SK-N-SH (cell line): ENCODE results near the gene WEE1. TPM values are rescaled to one million over a fixed set of nuclear protein-coding genes. Genes with fewer than 3 reads are reported as not detected.

ENCODE experiments used
- CTCF ChIA-PET: fragments of 300-600, 350-600 bp; formaldehyde crosslinking; extraction: SDS; loops from one replicate; lab custom pipeline; 2021; lab: Yijun Ruan, JAX
- POLR2A ChIA-PET: fragments of 350-600 bp; sonication (Branson Sonifier 250); formaldehyde crosslinking; extraction: SDS; loops from one replicate; lab custom pipeline; 2020; ENCODE audit warnings: antibody characterized with exemption, inconsistent platforms; lab: Yijun Ruan, JAX
- DNase-seq: peaks from one replicate; pipeline ENCODE4 v3.0.0; 2012
- H2AFZ ChIP-seq: fragments of 200-600 bp; sonication (generic); 2 replicates; pipeline ENCODE4 v1.8.1; 2016; ENCODE audit warnings: antibody characterized with exemption, mild to moderate bottlenecking, low read depth
- H3F3A ChIP-seq: fragments of 200-600 bp; sonication (generic); replicated peaks from 2 replicates; pipeline ENCODE3; 2016; ENCODE audit warnings: antibody characterized with exemption, mild to moderate bottlenecking; ENCODE audit not compliant: insufficient read depth
- H3K27ac ChIP-seq, 2 experiments: fragments of 200-500 bp in 1 of 2; fragments of 200-600 bp in 1 of 2; sonication (Bioruptor generic) in 1 of 2; sonication (generic), shearing (Covaris generic) in 1 of 2; 2 replicates each; pipeline versions ENCODE4 v1.5.1 to v1.6.1; 2014 to 2016; ENCODE audit warnings: low read depth in 2 of 2, inconsistent platforms in 1 of 2, low read length in 1 of 2, mild to moderate bottlenecking in 1 of 2, mixed read lengths in 1 of 2
- H3K27me3 ChIP-seq: fragments of 200-600 bp; sonication (generic), shearing (Covaris generic); 2 replicates; pipeline ENCODE4 v1.6.1; 2016; ENCODE audit warnings: mixed run types; ENCODE audit not compliant: insufficient read depth
- H3K36me3 ChIP-seq, 2 experiments: fragments of 200-500 bp in 1 of 2; fragments of 200-600 bp in 1 of 2; sonication (Bioruptor generic) in 1 of 2; sonication (generic) in 1 of 2; replicated peaks in 1 of 2; 2 replicates each; pipeline versions ENCODE3 to v1.5.1; 2014 to 2016; ENCODE audit warnings: low read length in 1 of 2, mild to moderate bottlenecking in 1 of 2; ENCODE audit not compliant: insufficient read depth in 2 of 2, control insufficient read depth in 1 of 2
- H3K4me1 ChIP-seq, 2 experiments: fragments of 200-500 bp in 1 of 2; fragments of 200-600 bp in 1 of 2; sonication (Bioruptor generic) in 1 of 2; sonication (generic), shearing (Covaris generic) in 1 of 2; 2 replicates each; pipeline versions ENCODE4 v1.5.1 to v1.6.1; 2014 to 2016; ENCODE audit warnings: low read depth in 1 of 2, low read length in 1 of 2, mixed run types in 1 of 2; ENCODE audit not compliant: insufficient read depth in 2 of 2, control insufficient read depth in 1 of 2
- H3K4me2 ChIP-seq: fragments of 200-600 bp; sonication (generic), shearing (Covaris generic); 2 replicates; pipeline ENCODE4 v1.6.1; 2017; ENCODE audit warnings: mixed run types
- H3K4me3 ChIP-seq, 2 experiments: fragments of 200-500 bp in 1 of 2; fragments of 200-600 bp in 1 of 2; sonication (Bioruptor generic) in 1 of 2; sonication (generic), shearing (Covaris generic) in 1 of 2; 2 replicates each; pipeline versions ENCODE4 v1.5.1 to v1.8.1; 2014 to 2016; ENCODE audit warnings: low read depth in 2 of 2, inconsistent platforms in 1 of 2, low read length in 1 of 2, mild to moderate bottlenecking in 1 of 2, mixed read lengths in 1 of 2, moderate library complexity in 1 of 2
- H3K79me2 ChIP-seq: fragments of 200-600 bp; sonication (generic); 2 replicates; pipeline ENCODE4 v1.8.1; 2017; ENCODE audit warnings: mild to moderate bottlenecking; ENCODE audit not compliant: insufficient read depth
- H3K9ac ChIP-seq: fragments of 200-600 bp; sonication (generic); 2 replicates; pipeline ENCODE4 v1.6.1; 2017; ENCODE audit warnings: mixed run types
- H3K9me2 ChIP-seq: fragments of 200-600 bp; sonication (generic); 2 replicates; pipeline ENCODE4 v1.6.1; 2017; ENCODE audit warnings: mixed run types
- H3K9me3 ChIP-seq: fragments of 200-600 bp; sonication (generic); 2 replicates; pipeline ENCODE4 v1.6.1; 2017; ENCODE audit warnings: mixed run types, mild to moderate bottlenecking, moderate library complexity
- H4K20me1 ChIP-seq: fragments of 200-600 bp; sonication (generic); 2 replicates; pipeline ENCODE4 v1.6.1; 2017; ENCODE audit warnings: mild to moderate bottlenecking, mixed run types; ENCODE audit not compliant: insufficient read depth
- EP300 ChIP-seq, 2 experiments: IDR thresholded peaks; 2 replicates each; pipeline versions ENCODE4 v1.4.0 to v1.6.1; 2012; ENCODE audit warnings: borderline replicate concordance in 1 of 2, low read depth in 1 of 2, low read length in 1 of 2
- EZH2phosphoT487 ChIP-seq: fragments of 200-600 bp; sonication (generic); IDR thresholded peaks from 2 replicates; pipeline ENCODE4 v1.6.1; 2017; ENCODE audit warnings: low read depth, mixed run types, mild to moderate bottlenecking, antibody characterized with exemption, moderate library complexity, borderline replicate concordance
- FOXM1 ChIP-seq: IDR thresholded peaks from 2 replicates; pipeline ENCODE4 v1.4.0; 2012; ENCODE audit warnings: low read depth, mild to moderate bottlenecking
- GABPA ChIP-seq: IDR thresholded peaks from 2 replicates; pipeline ENCODE4 v1.4.0; 2012; ENCODE audit warnings: low read depth, mild to moderate bottlenecking
- GATA2 ChIP-seq: sonication (generic); formaldehyde crosslinking; IDR thresholded peaks from 2 replicates; pipeline ENCODE4 v1.5.0; 2020; ENCODE audit warnings: mild to moderate bottlenecking, missing genetic modification reagents
- NFIC ChIP-seq: IDR thresholded peaks from 2 replicates; pipeline ENCODE4 v1.4.0; 2012; ENCODE audit warnings: borderline replicate concordance
- RAD21 ChIP-seq: IDR thresholded peaks from 2 replicates; pipeline ENCODE4 v1.6.1; 2012; ENCODE audit warnings: mild to moderate bottlenecking, low read length
- SIN3A ChIP-seq: IDR thresholded peaks from 2 replicates; pipeline ENCODE4 v1.6.1; 2012; ENCODE audit warnings: low read depth, mild to moderate bottlenecking, low read length, moderate library complexity, borderline replicate concordance
- WGBS: methylation state at CpG from one replicate; pipeline ENCODE4 v1.1.6; 2017; ENCODE audit warnings: low lambda C conversion rate; 5-methylcytosine and 5-hydroxymethylcytosine counted together
- polyA plus RNA-seq, 3 experiments: library from polyadenylated mRNA; depleted of rRNA; stranded (reverse); fragments of >200 nt; gene quantifications; 2 replicates each; pipeline ENCODE4 v1.2.3, GENCODE V29; 2012
- TF ChIP-seq, protein P1 (sequence below): IDR thresholded peaks from 2 replicates; pipeline ENCODE4 v1.4.0; 2012; ENCODE audit warnings: low read depth, borderline replicate concordance
- TF ChIP-seq, protein P2 (sequence below): IDR thresholded peaks from 2 replicates; pipeline ENCODE4 v1.4.0; 2012; ENCODE audit warnings: low read depth
- TF ChIP-seq, protein P3 (sequence below): fragments of 150-350 bp; IDR thresholded peaks from 2 replicates; pipeline ENCODE4 v1.6.1; 2017; ENCODE audit warnings: antibody characterized with exemption, low read length, low read depth, borderline replicate concordance

Gene WEE1
- polyA plus RNA-seq, 1 of the 3 experiments (the other 2 are of a cell fraction) = 16.9 TPM

DNA sequence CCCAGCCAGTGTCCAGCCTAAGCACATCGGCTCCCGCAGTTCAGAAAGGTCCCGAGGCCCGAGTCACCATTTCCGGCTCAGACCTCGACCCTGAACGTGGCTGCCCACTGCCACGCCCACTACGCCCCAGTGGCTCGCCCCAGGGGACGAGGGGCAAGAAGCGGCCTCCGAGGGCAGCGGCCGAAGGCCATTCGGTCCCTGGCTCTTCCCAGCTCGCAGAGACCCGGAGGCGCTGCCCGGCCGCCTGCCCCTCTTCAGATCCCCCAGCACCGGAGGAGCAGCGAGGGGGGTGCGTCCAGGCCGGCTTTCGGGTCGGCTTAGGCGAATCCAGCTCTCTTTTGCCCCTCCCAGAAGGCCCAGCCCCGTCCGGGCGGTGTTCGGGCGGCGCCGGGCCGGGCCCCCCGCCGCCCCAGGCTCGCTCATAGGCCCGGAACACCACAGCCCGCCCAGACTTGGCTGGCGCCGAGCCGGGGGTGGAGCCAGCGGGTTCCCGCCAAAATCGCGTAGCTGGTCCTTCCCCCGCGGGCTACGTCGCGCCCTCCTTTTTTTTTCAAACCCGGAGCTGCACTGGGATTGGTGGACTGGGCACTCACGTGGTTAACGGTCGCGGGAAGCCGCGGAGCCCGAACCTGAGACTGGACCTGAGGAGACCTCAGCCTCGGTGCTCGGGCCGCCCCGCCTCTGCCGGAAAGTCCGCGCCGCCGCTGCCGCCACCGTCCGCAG is at the start of gene WEE1 (continued):
- TF ChIP-seq GABPA (peak; percentile 52), RAD21 (no peak), SIN3A (no peak; the same call in 1 of the 2 replicates), EZH2phosphoT487 (no peak), EP300 (IDR thresholded peaks at IDR 0.05; ENCODE audit: borderline replicate concordance in 1 of 2, low read depth in 1 of 2, low read length in 1 of 2) (peak; percentile 26 to 30; a peak in 1 of 4 replicates)
- TF ChIP-seq, protein P1, sequence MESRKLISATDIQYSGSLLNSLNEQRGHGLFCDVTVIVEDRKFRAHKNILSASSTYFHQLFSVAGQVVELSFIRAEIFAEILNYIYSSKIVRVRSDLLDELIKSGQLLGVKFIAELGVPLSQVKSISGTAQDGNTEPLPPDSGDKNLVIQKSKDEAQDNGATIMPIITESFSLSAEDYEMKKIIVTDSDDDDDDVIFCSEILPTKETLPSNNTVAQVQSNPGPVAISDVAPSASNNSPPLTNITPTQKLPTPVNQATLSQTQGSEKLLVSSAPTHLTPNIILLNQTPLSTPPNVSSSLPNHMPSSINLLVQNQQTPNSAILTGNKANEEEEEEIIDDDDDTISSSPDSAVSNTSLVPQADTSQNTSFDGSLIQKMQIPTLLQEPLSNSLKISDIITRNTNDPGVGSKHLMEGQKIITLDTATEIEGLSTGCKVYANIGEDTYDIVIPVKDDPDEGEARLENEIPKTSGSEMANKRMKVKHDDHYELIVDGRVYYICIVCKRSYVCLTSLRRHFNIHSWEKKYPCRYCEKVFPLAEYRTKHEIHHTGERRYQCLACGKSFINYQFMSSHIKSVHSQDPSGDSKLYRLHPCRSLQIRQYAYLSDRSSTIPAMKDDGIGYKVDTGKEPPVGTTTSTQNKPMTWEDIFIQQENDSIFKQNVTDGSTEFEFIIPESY = no peak
- TF ChIP-seq, protein P2, sequence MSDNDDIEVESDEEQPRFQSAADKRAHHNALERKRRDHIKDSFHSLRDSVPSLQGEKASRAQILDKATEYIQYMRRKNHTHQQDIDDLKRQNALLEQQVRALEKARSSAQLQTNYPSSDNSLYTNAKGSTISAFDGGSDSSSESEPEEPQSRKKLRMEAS = peak; percentile 61
- TF ChIP-seq, protein P3, sequence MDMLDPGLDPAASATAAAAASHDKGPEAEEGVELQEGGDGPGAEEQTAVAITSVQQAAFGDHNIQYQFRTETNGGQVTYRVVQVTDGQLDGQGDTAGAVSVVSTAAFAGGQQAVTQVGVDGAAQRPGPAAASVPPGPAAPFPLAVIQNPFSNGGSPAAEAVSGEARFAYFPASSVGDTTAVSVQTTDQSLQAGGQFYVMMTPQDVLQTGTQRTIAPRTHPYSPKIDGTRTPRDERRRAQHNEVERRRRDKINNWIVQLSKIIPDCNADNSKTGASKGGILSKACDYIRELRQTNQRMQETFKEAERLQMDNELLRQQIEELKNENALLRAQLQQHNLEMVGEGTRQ = peak; percentile 47; the same call in 1 of the 2 replicates

DNA sequence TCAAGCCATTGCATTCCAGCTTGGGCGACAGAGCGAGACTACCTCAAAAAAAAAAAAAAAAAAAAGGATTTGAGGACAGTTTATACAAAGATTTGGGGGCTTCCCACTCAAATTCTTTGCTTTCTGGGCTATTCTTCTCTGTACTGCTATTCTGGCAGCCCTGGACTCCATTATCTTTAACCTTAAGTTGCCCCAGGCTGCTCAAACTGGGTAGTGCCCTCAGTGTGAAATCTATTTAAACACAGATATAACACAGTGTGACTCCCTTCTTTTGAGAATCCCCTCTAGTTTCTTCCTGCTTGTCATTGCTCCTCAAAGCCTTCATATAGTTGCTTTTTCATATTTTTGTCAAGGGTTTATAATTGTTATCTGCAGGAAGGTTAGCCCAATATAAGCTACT is 49.5 kb upstream of the WEE1 start:
- ChIA-PET CTCF (interaction anchor here (1.9 kb wide), 1 partner anchor 17 kb away, joined by 9 read pairs; no protein-coding TSS in a partner anchor), POLR2A (no interaction called here)
- TF ChIP-seq, protein P1 = no peak
- TF ChIP-seq FOXM1 (no peak), NFIC (no peak), GATA2 (CRISPR knock-in tag) (no peak)
- H3K9me2 ChIP-seq = no peaks in the 10 kb centered on the region
- no peaks in the 10 kb centered on the region for H3K9me3 ChIP-seq
- no peak overlapping the region for H2AFZ ChIP-seq
- H3K9ac ChIP-seq = 0 out of 2 replicates have a peak overlapping the region, but pooled peaks have one; percentile 15
- no peak for DNase-seq
- peaks cover 0 to 10% of the 10 kb centered on the region in 2 experiments for H3K36me3 ChIP-seq
- peaks cover 0 to 28% of the 10 kb centered on the region in 2 experiments for H3K4me1 ChIP-seq
- peaks cover 46% of the 10 kb centered on the region for H3F3A ChIP-seq
- no peaks in the 10 kb centered on the region for H3K79me2 ChIP-seq
- 97% methylated on average over 2 of the region's 2 CpGs for WGBS
- H3K4me3 ChIP-seq = no peak overlapping the region
- peak overlapping the region in 1 of 2 experiments; percentile 71; a peak in 2 of 4 replicates for H3K27ac ChIP-seq
- no peaks in the 10 kb centered on the region for H4K20me1 ChIP-seq
- H3K27me3 ChIP-seq = no peaks in the 10 kb centered on the region
- H3K4me2 ChIP-seq = no peak overlapping the region; the same call in 1 of the 2 replicates
